Measurements from ENCODE around the gene ACOXL.

GRCh38 chr2:110837446-110838409 lies 105.4 kb downstream of the ACOXL start:
- TF ChIP-seq CTCF (IDR thresholded peaks at IDR 0.05) (no peak), POLR2A (IDR thresholded peaks at IDR 0.05) (no peak)
